Inferior parietal cortex (tissue), 1 donor: ENCODE results near the gene NTF3.

Source experiments
- DNase-seq: peaks from one replicate; pipeline ENCODE4 v3.0.0-alpha.2; 2016; ENCODE audit errors: extremely low spot score

NTF3 gene

DNA sequence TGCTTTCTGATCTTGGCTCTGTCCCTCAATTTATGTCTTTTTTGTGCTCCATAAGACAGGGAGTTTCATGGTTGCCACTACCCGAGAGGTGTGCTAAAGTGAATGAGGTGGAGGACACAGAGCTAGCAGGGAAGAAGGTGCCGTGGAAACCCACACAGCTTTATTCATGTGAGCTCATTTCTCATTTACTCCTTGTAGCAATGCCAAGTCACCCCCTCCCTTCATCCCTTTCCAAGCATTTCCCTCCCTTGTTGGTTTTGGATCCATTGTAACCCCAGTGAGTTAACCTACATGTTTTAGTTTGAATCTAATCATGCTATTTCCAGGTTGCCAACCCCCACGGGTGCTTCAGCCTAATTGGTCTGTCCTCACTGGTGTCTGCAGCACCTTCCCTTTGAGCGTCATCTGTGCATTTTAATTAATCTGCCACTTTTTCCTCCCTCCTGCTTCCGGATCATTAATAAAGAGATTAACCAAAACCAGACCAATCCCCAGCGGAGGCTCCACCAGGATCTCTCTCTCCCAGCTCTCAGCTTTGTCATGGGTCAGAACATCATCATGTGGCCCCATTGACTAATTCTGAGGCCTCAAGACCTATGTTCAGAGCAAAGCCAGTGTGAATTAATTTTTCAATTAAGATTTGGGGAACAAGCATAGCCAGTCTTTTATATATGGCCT is 56.2 kb downstream of the NTF3 start:
- no peak for DNase-seq

DNA sequence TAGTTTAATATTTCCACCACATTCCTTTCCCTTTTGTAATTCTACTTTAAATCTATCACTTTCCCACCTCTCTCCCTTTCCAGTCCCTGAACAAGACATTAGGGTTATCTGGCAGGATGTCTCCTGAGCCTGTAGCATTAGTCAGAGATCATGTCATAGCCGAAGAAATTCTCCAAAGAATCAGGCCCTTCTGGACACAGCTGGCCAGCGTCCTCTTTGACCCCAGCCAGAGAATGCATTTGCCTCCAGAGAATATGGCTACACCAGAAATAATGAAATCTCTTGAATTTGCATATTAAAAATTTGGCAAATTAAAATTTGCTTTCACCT is 56.7 kb downstream of the NTF3 start:
- DNase-seq: no peak

DNA sequence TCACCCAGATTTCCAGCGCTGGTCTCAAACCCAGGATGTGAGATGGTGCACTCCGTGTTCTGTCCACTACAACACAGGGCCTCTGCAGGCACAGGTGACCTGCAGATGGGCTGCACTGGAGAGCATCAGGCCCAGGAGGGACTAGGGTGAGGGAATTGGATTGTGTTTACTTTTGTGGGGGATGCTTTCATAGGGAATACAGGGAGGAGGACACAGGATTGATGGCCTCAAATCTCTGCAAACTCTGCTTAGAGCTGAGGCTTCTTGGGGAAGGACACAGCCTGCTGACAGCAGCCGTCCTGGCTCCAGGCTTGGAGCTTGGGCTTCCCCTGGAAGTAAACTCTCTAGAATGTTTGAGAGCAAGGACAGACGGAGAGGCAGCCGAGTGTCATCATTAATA is 57.1 kb downstream of the NTF3 start:
- DNase-seq: no peak

- no peak for DNase-seq
These were observed 58.0 kb downstream of the NTF3 start for GRCh38 chr12:5489760-5490406.

GRCh38 chr12:5492562-5492961 is 60.7 kb downstream of the NTF3 start:
- no peak for DNase-seq

- DNase-seq: no peak
These were observed 61.1 kb downstream of the NTF3 start for GRCh38 chr12:5493018-5493417.

DNA sequence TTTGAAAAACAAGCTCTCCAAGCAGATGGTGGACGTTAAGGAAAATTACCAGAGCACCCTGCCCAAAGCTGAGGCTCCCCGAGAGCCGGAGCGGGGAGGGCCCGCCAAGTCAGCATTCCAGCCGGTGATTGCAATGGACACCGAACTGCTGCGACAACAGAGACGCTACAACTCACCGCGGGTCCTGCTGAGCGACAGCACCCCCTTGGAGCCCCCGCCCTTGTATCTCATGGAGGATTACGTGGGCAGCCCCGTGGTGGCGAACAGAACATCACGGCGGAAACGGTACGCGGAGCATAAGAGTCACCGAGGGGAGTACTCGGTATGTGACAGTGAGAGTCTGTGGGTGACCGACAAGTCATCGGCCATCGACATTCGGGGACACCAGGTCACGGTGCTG is 62.4 kb downstream of the NTF3 start:
- no peak for DNase-seq

DNA sequence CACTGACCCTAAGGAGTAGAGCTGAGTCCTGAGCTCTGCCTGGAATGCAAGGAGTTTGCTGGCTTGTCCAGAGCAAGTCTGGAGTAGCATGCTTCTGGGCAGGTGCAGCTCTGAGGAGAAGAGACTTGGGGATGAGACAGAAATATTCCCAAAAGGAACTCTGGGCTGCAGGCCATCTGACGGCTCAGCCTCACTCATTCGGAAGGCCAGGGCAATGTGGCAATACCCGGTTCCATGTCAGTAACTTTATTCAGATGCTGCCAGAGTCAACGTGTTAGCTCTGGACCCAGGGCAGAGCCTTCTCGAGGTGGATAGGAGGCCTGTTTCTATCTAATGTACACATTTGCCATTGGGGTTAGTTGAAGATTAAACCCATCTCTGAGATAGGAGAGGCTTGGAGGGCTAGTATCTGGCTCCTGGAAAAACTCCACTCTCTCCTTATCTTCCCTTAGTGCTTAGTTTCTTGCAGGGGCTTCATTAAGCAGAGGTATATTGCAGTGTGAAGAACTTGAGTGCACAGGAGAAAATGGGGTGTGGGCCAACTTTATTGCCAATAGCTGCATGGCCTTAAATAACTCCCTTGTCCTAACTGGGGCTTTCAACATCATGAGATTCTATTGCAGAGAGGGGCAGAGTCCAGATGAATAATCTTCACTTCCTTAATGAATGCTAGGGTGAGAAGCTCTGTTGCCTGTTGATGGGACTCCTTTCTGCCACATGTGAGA is 65.6 kb downstream of the NTF3 start:
- no peak for DNase-seq

GRCh38 chr12:5498076-5498475 is 66.2 kb downstream of the NTF3 start:
- no peak for DNase-seq

DNA sequence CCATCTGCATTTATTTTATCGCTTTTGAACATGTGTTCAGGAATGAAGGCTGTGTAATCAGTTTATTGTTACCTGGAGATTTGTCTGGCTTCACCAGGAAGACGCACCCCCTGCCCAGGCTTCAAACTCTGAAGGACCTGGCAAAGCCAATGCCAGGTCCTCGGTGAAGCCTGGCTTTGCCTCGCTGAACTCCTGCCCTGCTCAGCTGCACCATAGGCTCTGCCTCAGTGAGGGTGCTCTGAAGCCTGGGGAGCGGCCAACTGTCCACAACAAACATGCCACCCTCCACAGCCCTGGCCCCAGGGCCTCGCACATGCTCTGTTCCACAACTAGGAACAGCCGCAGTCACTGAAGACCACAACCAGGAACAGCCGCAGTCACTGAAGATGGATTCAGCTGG is 66.9 kb downstream of the NTF3 start:
- DNase-seq: no peak

DNA sequence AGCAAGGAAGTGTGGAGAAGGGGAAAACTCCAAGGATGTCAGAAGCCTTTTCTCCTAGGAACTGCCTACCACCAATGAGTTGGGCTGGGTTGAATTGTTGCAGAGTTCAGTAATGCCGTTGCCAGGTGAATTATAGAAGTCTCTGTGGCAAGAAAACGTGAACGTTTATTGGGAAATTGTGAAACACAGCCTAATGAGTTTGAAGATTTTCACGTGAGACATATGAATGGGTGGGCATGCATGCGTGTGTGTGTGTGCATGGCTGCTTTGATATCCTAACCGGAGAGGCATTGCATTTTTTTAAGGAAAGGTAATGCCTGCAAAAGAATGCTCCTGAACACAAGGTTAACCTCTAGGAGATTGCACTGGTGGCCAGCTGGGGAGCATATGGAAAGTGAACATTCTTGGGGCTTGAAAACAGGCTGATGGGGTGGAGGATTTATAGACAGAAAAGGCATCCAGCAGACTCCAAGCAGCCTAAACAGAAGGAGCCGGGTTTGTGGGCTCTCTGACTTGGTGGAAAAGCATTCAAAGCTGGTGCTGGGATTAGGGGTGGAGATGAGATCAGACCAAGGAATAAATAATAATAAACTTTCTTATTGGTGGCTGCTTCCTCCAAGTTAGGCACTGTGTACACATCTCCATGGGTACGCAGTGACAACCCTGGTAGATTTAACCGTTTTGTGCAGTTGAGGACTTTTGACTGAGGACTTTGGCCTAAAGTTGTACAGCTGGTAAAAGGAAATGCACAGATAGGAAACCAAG is 67.8 kb downstream of the NTF3 start:
- no peak for DNase-seq

GRCh38 chr12:5500331-5500659 is 68.4 kb downstream of the NTF3 start:
- DNase-seq: no peak

- no peak for DNase-seq
These were observed 71.9 kb downstream of the NTF3 start for GRCh38 chr12:5503774-5504173.

DNA sequence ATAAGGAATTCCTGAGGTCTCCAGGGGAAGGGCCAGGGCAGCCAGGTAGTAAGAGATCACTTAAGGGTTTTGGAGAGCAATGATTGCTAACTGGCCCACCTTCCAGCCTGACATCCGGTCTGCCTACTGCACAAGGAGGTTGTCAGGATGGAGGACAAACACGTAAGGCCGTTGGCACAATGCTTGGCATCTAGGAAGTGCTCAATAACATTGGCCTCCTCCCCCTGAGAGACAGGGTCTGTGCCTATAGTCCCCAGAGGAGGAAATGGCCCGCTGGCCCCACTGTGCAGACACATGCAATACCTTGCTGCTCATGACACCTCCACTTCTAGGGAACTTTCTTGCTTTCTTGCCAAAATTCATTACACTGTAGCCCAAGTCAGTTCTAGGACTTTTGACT is 73.2 kb downstream of the NTF3 start:
- DNase-seq: no peak

DNA sequence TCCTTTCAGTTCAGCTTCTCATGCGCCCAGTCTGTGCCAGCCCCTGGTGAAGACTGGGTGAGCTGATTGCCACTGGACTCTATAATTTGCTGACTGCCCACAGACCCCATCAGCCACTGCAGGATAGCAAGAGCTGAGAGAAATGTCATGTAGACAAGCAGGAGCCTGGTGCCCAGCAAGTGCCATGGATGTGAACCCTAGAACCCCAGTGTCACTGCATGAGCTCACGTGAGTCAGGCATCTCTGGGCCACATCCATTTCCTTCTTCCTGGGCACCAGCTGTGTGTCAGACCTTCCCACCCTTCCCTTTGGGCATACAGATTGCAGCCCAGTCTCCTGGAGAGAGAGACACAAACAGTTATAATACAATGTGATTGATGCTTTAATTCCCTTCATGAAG is 73.8 kb downstream of the NTF3 start:
- no peak for DNase-seq

DNA sequence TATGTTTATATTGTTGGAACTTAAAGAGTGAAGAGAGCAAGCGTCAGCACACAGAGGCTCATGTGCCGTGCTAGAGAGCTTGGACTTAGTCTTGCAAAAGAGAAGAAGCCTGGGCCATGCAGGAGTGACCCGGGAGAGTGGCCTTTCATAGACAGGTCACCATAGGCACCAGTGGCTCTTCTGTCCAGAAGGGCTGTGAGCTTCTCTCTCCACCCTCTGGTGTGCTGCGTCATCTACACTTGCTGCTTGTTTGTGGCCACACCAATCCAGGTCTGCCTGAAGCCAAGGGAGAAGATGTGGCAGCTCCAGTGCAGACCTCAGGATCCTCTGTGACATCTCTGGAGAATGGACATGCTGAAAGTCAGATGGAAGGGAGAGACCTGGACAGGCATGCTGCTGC is 74.4 kb downstream of the NTF3 start:
- DNase-seq: no peak

GRCh38 chr12:5506821-5507231 is 74.9 kb downstream of the NTF3 start:
- no peak for DNase-seq

- DNase-seq: no peak
These were observed 75.6 kb downstream of the NTF3 start for GRCh38 chr12:5507401-5507935.

DNA sequence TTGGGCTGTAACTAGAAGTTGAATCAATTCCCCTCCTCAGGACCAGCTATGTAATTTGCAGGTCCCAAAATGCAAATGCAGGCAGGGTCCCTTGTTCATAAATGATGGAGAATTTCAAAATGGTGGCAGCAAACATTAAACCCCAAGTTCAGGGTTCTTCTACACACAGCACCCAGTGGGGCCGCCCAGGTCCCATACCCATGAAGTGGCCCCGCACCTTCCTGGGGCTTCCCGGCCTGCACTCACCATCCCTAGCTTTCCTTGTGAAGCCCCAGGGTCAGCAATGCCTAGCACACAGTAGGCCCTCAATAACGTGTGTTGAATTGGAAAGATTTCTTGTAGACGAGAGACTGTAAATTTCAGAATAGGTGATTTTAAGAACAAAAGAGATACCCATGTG is 76.0 kb downstream of the NTF3 start:
- no peak for DNase-seq

- DNase-seq: no peak
These were observed 77.2 kb downstream of the NTF3 start for GRCh38 chr12:5509102-5509501.

GRCh38 chr12:5509557-5509956 is 77.6 kb downstream of the NTF3 start:
- DNase-seq: no peak

- DNase-seq: no peak
These were observed 78.4 kb downstream of the NTF3 start for GRCh38 chr12:5510251-5510805.
